GM21515 (cell line): ENCODE measurements around the gene CASP10.
"Not testable (repeated sequence)": the region's sequence is repeated elsewhere in the genome, so short reads cannot be mapped to it uniquely, and the experiment has no call there.

Experiments
- ATAC-seq: cut with Tn5 transposase; IDR thresholded peaks from one replicate; pipeline ENCODE4 v1.9.1; 2021; ENCODE audit not compliant: unreplicated experiment

CASP10 gene

GRCh38 chr2:201154615-201155399 is 28.1 kb upstream of the CASP10 start:
- ATAC-seq = no peak

- ATAC-seq = no peak
Measured at GRCh38 chr2:201156036-201156435, 26.9 kb upstream of the CASP10 start.

GRCh38 chr2:201156640-201157039 is 26.3 kb upstream of the CASP10 start:
- ATAC-seq = no peak

GRCh38 chr2:201157694-201158093 is 25.2 kb upstream of the CASP10 start:
- ATAC-seq = peak; percentile 31

- ATAC-seq = peak; percentile 95
Measured at GRCh38 chr2:201158111-201158929, 24.6 kb upstream of the CASP10 start.

GRCh38 chr2:201164166-201164565 is 18.8 kb upstream of the CASP10 start:
- ATAC-seq = no peak

- no peak for ATAC-seq
Measured at GRCh38 chr2:201167546-201167945, 15.4 kb upstream of the CASP10 start.

- ATAC-seq = not testable (repeated sequence)
Measured at GRCh38 chr2:201168496-201168895, 14.4 kb upstream of the CASP10 start.

GRCh38 chr2:201171259-201171814 is 11.6 kb upstream of the CASP10 start:
- ATAC-seq = no peak

GRCh38 chr2:201172279-201172678 is 10.7 kb upstream of the CASP10 start:
- no peak for ATAC-seq

- no peak for ATAC-seq
Measured at GRCh38 chr2:201174687-201175086, 8.3 kb upstream of the CASP10 start.

- no peak for ATAC-seq
Measured at GRCh38 chr2:201176081-201176481, 6.9 kb upstream of the CASP10 start.

GRCh38 chr2:201180010-201180409 is 2.9 kb upstream of the CASP10 start:
- no peak for ATAC-seq

- ATAC-seq = no peak
Measured at GRCh38 chr2:201183365-201183727, 405 bp downstream of the CASP10 start.

GRCh38 chr2:201183835-201184234 is 894 bp downstream of the CASP10 start:
- not testable (repeated sequence) for ATAC-seq

GRCh38 chr2:201184248-201184647 is 1.3 kb downstream of the CASP10 start:
- not testable (repeated sequence) for ATAC-seq

- no peak for ATAC-seq
Measured at GRCh38 chr2:201185863-201186262, 2.9 kb downstream of the CASP10 start.

- no peak for ATAC-seq
Measured at GRCh38 chr2:201186982-201187381, 4.0 kb downstream of the CASP10 start.

- no peak for ATAC-seq
Measured at GRCh38 chr2:201188449-201188848, 5.5 kb downstream of the CASP10 start.

- ATAC-seq = no peak
Measured at GRCh38 chr2:201191132-201191875, 8.4 kb downstream of the CASP10 start.

- peak; percentile 92 for ATAC-seq
Measured at GRCh38 chr2:201194097-201194496, 11.2 kb downstream of the CASP10 start.
